ENCODE results near the gene KATNA1.

KATNA1 gene

DNA sequence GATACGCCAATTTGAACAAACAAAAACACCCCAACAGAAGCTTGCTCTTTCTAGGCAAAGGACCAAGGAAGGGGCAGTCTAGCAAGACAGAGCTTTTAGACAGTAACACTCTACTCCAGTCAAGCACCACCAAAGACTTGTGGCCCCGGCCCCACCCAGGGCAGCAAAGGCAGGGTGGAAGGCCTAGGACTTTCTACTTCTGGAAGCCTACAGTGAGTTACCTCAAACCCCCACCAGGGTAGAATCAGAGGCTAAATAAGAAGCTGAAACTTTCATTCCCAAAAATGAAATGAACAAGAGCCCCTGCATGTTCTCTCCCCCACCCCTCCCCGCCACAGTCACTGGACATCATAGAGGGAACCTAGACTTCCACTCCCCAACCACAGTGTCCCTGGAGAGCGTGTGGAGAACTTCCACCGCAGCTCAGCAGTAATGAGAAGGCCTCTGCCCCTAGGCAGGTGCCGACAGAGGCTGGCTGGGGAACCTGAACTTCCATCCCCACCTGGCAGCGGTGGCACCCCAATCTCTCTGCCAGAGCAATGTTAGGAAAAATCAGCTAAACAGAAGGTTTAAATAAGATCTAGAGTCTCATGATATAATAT, 40.0 kb downstream of the KATNA1 start:
- no peak overlapping the region for H3K9ac ChIP-seq (ENCODE audit: low read length)
- no peak for DNase-seq (ENCODE audit: low read depth)
- no peaks in the 10 kb centered on the region for H3K9me3 ChIP-seq (ENCODE audit: control insufficient read depth, low read length)

DNA sequence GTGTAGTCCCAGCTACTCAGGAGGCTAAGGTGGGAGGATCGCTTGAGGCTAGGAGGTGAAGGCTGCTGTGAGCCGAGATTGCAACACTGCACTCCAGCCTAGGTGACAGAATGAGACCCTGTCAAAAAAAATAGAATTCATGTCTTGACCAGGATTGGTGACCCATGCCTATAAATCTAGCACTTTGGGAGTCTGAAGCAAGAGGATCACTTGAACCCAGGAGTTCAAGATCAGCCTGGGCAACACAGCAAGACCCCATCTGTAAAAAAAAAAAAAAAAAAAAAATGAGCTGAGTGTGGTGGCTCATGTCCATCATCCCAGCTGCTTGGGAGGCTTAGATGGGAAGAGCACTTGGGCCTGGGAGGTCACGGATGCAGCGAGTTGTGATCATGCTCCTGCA, 48.0 kb downstream of the KATNA1 start:
- no peaks in the 10 kb centered on the region for H3K9me3 ChIP-seq (ENCODE audit: control insufficient read depth, low read length)
- H3K4me1 ChIP-seq (ENCODE audit: control insufficient read depth, insufficient read depth, low read length): no peaks in the 10 kb centered on the region
- H3K4me3 ChIP-seq (ENCODE audit: low read length): no peak overlapping the region
- H3K9ac ChIP-seq (ENCODE audit: low read length): no peak overlapping the region
- peaks cover 40% of the 10 kb centered on the region for H3K36me3 ChIP-seq (ENCODE audit: control insufficient read depth, insufficient read depth, low read length, severe bottlenecking)
- H3K27me3 ChIP-seq (replicated peaks; ENCODE audit: control insufficient read depth, insufficient read depth, low read length): no peaks in the 10 kb centered on the region
- no peak for DNase-seq (ENCODE audit: low read depth)

More for the DNA sequence above, 40.0 kb downstream of the KATNA1 start:
- H3K4me1 ChIP-seq (ENCODE audit: control insufficient read depth, insufficient read depth, low read length): no peaks in the 10 kb centered on the region
- H3K4me3 ChIP-seq (ENCODE audit: low read length): no peak overlapping the region
- peaks cover 15% of the 10 kb centered on the region for H3K36me3 ChIP-seq (ENCODE audit: control insufficient read depth, insufficient read depth, low read length, severe bottlenecking)
- H3K27me3 ChIP-seq (replicated peaks; ENCODE audit: control insufficient read depth, insufficient read depth, low read length): no peaks in the 10 kb centered on the region

DNA sequence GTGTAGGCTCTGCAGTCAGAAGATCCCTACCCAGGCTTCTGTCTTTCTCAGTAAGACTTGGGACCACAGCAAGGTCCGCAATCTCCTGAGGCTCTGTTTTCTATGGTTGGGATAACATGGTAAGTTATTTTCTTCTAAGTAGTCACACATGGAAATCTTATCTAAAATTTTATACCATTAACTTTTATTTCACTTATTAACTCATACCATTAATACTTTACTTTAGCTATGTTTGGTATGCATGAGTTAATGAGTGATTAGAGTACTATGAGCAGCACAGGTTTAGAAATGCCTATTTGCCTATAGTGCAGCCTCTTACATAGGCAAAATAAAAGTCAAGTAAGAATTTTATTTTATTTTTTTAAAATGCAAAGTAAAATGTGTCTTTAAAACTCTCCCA, 55.1 kb downstream of the KATNA1 start:
- H3K4me1 ChIP-seq (ENCODE audit: control insufficient read depth, insufficient read depth, low read length): no peaks in the 10 kb centered on the region
- H3K9me3 ChIP-seq (ENCODE audit: control insufficient read depth, low read length): no peaks in the 10 kb centered on the region
- no peak overlapping the region for H3K9ac ChIP-seq (ENCODE audit: low read length)
- peaks cover 75% of the 10 kb centered on the region for H3K36me3 ChIP-seq (ENCODE audit: control insufficient read depth, insufficient read depth, low read length, severe bottlenecking)
- no peak overlapping the region for H3K4me3 ChIP-seq (ENCODE audit: low read length)
- DNase-seq (ENCODE audit: low read depth): no peak
- no peaks in the 10 kb centered on the region for H3K27me3 ChIP-seq (replicated peaks; ENCODE audit: control insufficient read depth, insufficient read depth, low read length)

DNA sequence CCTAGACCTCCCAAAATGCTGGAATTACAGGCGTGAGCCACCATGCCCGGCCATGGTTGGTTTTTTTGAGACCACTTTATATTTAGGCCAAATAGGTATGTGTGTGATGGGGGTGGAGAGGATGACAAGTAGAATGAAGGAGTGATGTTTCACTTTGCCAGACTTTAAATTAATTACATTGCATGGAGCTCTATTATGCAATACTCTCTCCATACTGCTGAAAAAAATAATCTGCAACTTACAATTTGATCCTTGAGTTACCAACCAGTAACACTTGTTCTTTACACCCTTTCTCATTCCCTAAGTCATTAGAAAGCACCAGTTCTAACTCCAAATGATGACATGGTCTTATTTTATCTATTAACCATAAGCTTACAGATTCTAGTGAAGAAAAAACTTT, 55.5 kb downstream of the KATNA1 start:
- Histone ChIP-seq H3K36me3 (ENCODE audit: control insufficient read depth, insufficient read depth, low read length, severe bottlenecking) (peaks cover 79% of the 10 kb centered on the region), H3K4me3 (ENCODE audit: low read length) (no peak overlapping the region), H3K9ac (ENCODE audit: low read length) (no peak overlapping the region), H3K9me3 (ENCODE audit: control insufficient read depth, low read length) (no peaks in the 10 kb centered on the region), H3K27me3 (replicated peaks; ENCODE audit: control insufficient read depth, insufficient read depth, low read length) (no peaks in the 10 kb centered on the region), H3K4me1 (ENCODE audit: control insufficient read depth, insufficient read depth, low read length) (no peaks in the 10 kb centered on the region)
- no peak for DNase-seq (ENCODE audit: low read depth)

DNA sequence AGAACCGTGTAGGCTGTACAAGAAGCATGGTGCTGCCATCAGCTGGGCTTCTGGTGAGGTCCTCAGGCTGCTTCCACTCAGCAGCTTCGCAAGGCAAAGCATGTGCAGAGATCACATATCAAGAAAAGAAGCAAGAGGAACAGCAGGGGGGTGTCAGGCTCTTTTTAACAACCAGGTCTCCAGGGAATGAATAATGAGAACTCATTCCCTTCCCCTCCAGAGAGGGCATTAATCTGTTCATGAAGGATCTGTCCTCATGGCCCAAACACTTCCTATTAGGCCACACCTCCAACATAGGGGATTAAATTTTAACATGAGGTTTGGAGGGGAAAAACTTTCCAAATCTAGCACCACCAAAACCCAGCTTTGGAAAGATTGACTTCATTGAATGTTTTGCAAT, 62.4 kb downstream of the KATNA1 start:
- Histone ChIP-seq H3K27me3 (replicated peaks; ENCODE audit: control insufficient read depth, insufficient read depth, low read length) (no peaks in the 10 kb centered on the region), H3K9me3 (ENCODE audit: control insufficient read depth, low read length) (no peaks in the 10 kb centered on the region), H3K36me3 (ENCODE audit: control insufficient read depth, insufficient read depth, low read length, severe bottlenecking) (peaks cover 63% of the 10 kb centered on the region), H3K4me3 (ENCODE audit: low read length) (no peak overlapping the region), H3K4me1 (ENCODE audit: control insufficient read depth, insufficient read depth, low read length) (no peaks in the 10 kb centered on the region), H3K9ac (ENCODE audit: low read length) (no peak overlapping the region)
- DNase-seq (ENCODE audit: low read depth): no peak

DNA sequence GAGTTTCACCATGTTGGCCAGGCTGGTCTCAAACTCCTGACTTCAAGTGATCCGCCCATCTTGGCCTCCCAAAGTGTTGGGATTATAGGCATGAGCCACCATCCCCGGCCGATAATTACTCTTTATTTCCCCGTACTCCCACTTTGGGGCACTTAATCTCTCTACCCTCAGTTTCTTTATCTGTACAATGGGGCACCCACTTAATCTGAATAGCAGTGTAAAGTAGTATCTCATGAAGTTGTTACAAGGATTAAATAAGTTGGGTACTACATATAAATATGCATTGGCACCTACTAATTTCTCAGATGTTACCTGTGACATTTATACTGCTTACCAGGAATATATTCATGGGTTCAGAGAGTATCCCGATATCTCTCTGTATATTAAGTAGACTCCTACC, 67.2 kb downstream of the KATNA1 start:
- H3K36me3 ChIP-seq (ENCODE audit: control insufficient read depth, insufficient read depth, low read length, severe bottlenecking): peaks cover 48% of the 10 kb centered on the region
- no peak overlapping the region for H3K9ac ChIP-seq (ENCODE audit: low read length)
- no peaks in the 10 kb centered on the region for H3K9me3 ChIP-seq (ENCODE audit: control insufficient read depth, low read length)
- H3K27me3 ChIP-seq (replicated peaks; ENCODE audit: control insufficient read depth, insufficient read depth, low read length): no peaks in the 10 kb centered on the region
- no peaks in the 10 kb centered on the region for H3K4me1 ChIP-seq (ENCODE audit: control insufficient read depth, insufficient read depth, low read length)
- H3K4me3 ChIP-seq (ENCODE audit: low read length): no peak overlapping the region
- DNase-seq (ENCODE audit: low read depth): no peak

DNA sequence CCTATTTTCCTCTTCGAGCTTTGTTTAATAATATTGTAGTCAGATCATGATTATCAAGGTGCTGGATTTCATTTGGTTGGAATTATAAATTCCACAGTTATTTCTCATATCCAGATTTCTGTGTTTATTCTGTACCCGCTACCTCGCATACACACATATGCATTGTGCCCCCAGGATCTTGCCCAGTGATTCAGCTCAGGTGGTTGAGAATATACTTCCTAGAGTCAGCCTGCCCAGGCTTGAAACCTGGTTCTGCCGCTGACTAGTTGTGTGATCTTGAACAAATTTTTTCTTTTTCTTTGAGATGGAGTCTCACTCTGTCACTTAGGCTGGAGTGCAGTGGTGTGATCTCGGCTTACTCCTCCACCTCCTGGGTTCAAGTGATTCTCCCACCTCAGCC, 67.6 kb downstream of the KATNA1 start:
- DNase-seq (ENCODE audit: low read depth): no peak
- Histone ChIP-seq H3K27me3 (replicated peaks; ENCODE audit: control insufficient read depth, insufficient read depth, low read length) (no peaks in the 10 kb centered on the region), H3K9me3 (ENCODE audit: control insufficient read depth, low read length) (no peaks in the 10 kb centered on the region), H3K36me3 (ENCODE audit: control insufficient read depth, insufficient read depth, low read length, severe bottlenecking) (peaks cover 48% of the 10 kb centered on the region), H3K9ac (ENCODE audit: low read length) (no peak overlapping the region), H3K4me3 (ENCODE audit: low read length) (no peak overlapping the region), H3K4me1 (ENCODE audit: control insufficient read depth, insufficient read depth, low read length) (no peaks in the 10 kb centered on the region)

DNA sequence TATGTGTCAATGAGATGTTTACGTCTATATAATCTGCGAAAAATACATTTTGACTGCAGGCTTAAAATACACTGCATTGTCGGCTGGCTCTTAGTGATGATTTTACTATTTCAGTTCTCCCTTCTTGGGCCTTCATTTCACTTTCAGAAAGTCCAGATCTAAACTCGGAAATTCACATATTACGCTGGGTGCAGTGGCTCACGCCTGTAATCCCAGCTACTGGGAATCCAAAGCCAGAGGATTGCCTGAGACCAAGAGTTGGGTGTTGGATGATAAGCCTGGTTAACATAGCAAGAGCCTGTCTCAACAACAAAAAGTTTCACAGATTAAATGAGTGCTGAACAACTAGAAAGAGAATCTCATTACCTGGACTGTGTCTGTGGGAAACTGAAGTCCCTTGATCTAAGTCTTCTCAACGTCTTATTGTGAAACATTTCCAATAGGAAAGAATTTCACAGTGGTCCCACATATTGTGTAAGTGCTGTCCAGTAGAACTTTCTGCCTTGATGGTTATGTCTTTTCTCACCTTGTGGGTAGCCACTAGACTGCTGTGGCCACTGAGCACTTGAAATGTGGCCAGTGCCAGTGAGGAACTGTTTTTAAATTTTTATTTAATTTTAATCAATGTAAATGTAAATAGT, 80.4 kb downstream of the KATNA1 start:
- H3K4me3 ChIP-seq (ENCODE audit: low read length): no peak overlapping the region
- H3K9ac ChIP-seq (ENCODE audit: low read length): no peak overlapping the region
- no peak for DNase-seq (ENCODE audit: low read depth)
- no peaks in the 10 kb centered on the region for H3K36me3 ChIP-seq (ENCODE audit: control insufficient read depth, insufficient read depth, low read length, severe bottlenecking)
- H3K9me3 ChIP-seq (ENCODE audit: control insufficient read depth, low read length): no peaks in the 10 kb centered on the region
- peaks cover 16% of the 10 kb centered on the region for H3K4me1 ChIP-seq (ENCODE audit: control insufficient read depth, insufficient read depth, low read length)
- H3K27me3 ChIP-seq (replicated peaks; ENCODE audit: control insufficient read depth, insufficient read depth, low read length): no peaks in the 10 kb centered on the region

DNA sequence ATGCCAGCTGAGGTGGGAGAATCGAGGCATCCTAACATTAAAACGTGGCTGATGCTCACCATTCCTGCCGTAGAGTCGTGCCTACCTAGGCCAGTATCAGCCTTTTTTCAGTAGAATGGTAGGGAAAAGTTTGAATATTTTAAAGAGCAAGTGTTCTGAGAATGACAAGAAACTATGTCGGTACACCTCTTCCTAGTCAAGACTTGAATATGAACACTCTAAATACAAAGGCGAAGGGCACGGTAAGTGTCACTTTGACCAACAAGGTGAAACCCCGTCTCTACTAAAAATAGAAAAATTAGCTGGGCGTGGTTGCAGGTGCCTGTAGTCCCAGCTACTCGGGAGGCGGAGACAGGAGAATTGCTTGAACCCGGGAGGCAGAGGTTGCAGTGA, 81.3 kb downstream of the KATNA1 start:
- no peak for DNase-seq (ENCODE audit: low read depth)
- H3K4me3 ChIP-seq (ENCODE audit: low read length): peak overlapping the region; percentile 96
- H3K9ac ChIP-seq (ENCODE audit: low read length): peak overlapping the region; percentile 93
- no peaks in the 10 kb centered on the region for H3K9me3 ChIP-seq (ENCODE audit: control insufficient read depth, low read length)
- H3K27me3 ChIP-seq (replicated peaks; ENCODE audit: control insufficient read depth, insufficient read depth, low read length): no peaks in the 10 kb centered on the region
- H3K36me3 ChIP-seq (ENCODE audit: control insufficient read depth, insufficient read depth, low read length, severe bottlenecking): no peaks in the 10 kb centered on the region
- peaks cover 16% of the 10 kb centered on the region for H3K4me1 ChIP-seq (ENCODE audit: control insufficient read depth, insufficient read depth, low read length)

DNA sequence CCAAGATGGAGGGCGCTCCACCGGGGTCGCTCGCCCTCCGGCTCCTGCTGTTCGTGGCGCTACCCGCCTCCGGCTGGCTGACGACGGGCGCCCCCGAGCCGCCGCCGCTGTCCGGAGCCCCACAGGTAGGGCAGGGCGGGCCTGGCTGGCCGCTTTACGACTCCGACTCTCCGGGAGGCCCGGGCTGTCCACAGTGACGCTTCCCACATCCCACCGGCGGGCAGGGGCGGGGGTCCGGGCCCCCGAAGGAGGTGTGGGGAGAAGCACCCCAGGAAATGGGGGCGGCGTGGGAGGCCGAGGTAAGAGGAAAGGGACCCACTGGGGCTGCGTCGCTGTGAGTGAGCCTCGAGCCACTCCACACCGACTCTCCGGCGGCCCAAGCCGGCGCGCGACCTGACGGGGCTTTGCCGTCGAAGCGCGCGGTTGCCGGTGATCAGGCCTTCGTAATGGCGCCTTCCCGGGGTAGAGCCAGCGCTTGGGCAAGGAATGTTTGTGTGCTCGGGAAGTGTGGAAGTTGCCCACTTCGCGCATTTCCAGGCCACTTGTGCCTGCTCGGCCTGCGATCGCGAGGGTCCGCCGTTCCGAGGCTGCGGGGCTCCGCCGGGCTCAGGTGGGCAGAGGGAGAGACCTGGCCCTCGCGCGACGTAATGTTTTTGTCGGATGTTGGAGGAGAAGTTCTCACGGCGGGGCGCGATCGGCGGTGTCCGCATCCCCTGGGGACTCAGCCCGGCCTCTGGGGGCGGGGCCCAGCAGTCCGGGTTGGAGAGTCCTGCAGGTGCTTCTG, 81.9 kb downstream of the KATNA1 start:
- H3K9ac ChIP-seq (ENCODE audit: low read length): peak overlapping the region; percentile 93
- H3K27me3 ChIP-seq (replicated peaks; ENCODE audit: control insufficient read depth, insufficient read depth, low read length): no peaks in the 10 kb centered on the region
- peaks cover 16% of the 10 kb centered on the region for H3K4me1 ChIP-seq (ENCODE audit: control insufficient read depth, insufficient read depth, low read length)
- no peaks in the 10 kb centered on the region for H3K36me3 ChIP-seq (ENCODE audit: control insufficient read depth, insufficient read depth, low read length, severe bottlenecking)
- H3K4me3 ChIP-seq (ENCODE audit: low read length): peak overlapping the region; percentile 96
- H3K9me3 ChIP-seq (ENCODE audit: control insufficient read depth, low read length): no peaks in the 10 kb centered on the region
- peak; percentile 70 for DNase-seq (ENCODE audit: low read depth)

DNA sequence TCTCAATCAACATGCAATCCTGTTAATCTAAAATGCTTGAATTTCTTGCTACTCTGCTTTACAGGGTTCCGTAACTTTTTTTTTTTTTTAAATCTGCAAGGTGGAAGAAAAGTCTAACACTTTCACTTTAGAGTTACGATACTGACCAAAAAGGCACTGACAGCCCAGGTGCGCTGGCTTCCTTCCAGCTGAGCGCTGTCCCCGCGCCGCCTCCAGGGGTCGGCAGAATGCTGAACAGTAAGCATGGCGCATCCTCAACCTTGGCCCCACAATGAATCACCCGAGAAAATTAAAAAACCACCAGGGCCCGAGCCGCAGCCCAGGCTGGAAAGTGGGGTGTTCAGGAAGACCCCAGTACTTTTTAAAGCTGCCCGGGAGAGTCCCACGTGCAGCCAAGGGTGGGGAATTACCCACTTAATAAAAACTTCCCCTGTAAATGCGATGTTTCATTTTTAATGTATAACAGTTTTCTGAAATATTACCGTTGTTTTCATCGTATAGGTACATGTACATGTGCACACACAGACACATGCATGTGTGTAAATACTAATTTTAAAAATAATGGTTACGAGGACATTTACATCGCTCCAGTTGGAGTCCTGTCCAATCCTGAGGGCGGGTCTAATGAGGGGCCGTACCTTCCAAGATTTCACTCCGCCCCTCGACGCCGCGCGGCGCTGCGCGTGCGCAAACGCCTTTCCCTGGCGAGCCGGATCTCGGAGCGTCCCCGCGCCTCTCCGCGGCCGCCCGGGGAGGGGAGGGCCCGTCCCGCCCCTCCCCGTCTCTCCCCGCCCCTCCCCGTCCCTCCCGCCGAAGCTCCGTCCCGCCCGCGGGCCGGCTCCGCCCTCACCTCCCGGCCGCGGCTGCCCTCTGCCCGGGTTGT, 82.7 kb downstream of the KATNA1 start, which contains the start of gene GINM1:
Gene GINM1, plus strand, starts transcription at position 849 of the 883 bp plus-strand sequence. CDS start 40 bp downstream, outside the sequence.
- H3K9ac ChIP-seq (ENCODE audit: low read length): peak within 1 kb of the TSS; percentile 93
- H3K4me3 ChIP-seq (ENCODE audit: low read length): peak within 1 kb of the TSS; percentile 96
- no peaks in the 10 kb centered on the region for H3K36me3 ChIP-seq (ENCODE audit: control insufficient read depth, insufficient read depth, low read length, severe bottlenecking)
- H3K9me3 ChIP-seq (ENCODE audit: control insufficient read depth, low read length): no peaks in the 10 kb centered on the region
- peak; percentile 98 for DNase-seq (ENCODE audit: low read depth)
- H3K4me1 ChIP-seq (ENCODE audit: control insufficient read depth, insufficient read depth, low read length): peaks cover 16% of the 10 kb centered on the region
- H3K27me3 ChIP-seq (replicated peaks; ENCODE audit: control insufficient read depth, insufficient read depth, low read length): no peaks in the 10 kb centered on the region

All from adipocyte (in vitro differentiated cells).